DMS53 treated with DMSO at 0.1 percent for 48 hours (cell line): ENCODE measurements around the gene PAPPA2.
A peak's percentile ranks its signal among the peaks of the same experiment; 100 is the strongest.
"Not testable (repeated sequence)": the region's sequence is repeated elsewhere in the genome, so short reads cannot be mapped to it uniquely, and the experiment has no call there.

ENCODE experiments used
- DNase-seq: peaks from one replicate; lab custom pipeline; 2025; ENCODE audit not compliant: unreplicated experiment; lab: John Stamatoyannopoulos, UW

PAPPA2 gene

GRCh38 chr1:176462674-176463378 is at the start of gene PAPPA2:
TSS of gene PAPPA2 (plus strand) at chr1:176463175. CDS start at chr1:176556323, 93,148 bp downstream.
- DNase-seq, result no peak

GRCh38 chr1:176416777-176417176 is 46.2 kb upstream of the PAPPA2 start:
- no peak for DNase-seq

GRCh38 chr1:176419608-176420007 is 43.4 kb upstream of the PAPPA2 start:
- DNase-seq, result not testable (repeated sequence)

- DNase-seq, result no peak
Observed at GRCh38 chr1:176434234-176434633, 28.7 kb upstream of the PAPPA2 start.

GRCh38 chr1:176436251-176436650 is 26.7 kb upstream of the PAPPA2 start:
- no peak for DNase-seq

GRCh38 chr1:176440176-176440575 is 22.8 kb upstream of the PAPPA2 start:
- no peak for DNase-seq

GRCh38 chr1:176444286-176444685 is 18.7 kb upstream of the PAPPA2 start:
- no peak for DNase-seq

GRCh38 chr1:176445402-176445801 is 17.6 kb upstream of the PAPPA2 start:
- DNase-seq, result no peak

- DNase-seq, result no peak
Observed at GRCh38 chr1:176448340-176448739, 14.6 kb upstream of the PAPPA2 start.

GRCh38 chr1:176450526-176450925 is 12.4 kb upstream of the PAPPA2 start:
- DNase-seq, result no peak

- not testable (repeated sequence) for DNase-seq
Observed at GRCh38 chr1:176451741-176452140, 11.2 kb upstream of the PAPPA2 start.

- no peak for DNase-seq
Observed at GRCh38 chr1:176456795-176457194, 6.2 kb upstream of the PAPPA2 start.

- DNase-seq, result no peak
Observed at GRCh38 chr1:176460544-176461336, 2.2 kb upstream of the PAPPA2 start.

- no peak for DNase-seq
Observed at GRCh38 chr1:176461576-176461975, 1.4 kb upstream of the PAPPA2 start.

GRCh38 chr1:176466514-176466913 is 3.5 kb downstream of the PAPPA2 start:
- DNase-seq, result no peak

- DNase-seq, result no peak
Observed at GRCh38 chr1:176469450-176470010, 6.6 kb downstream of the PAPPA2 start.

- peak; percentile 15 for DNase-seq
Observed at GRCh38 chr1:176471338-176472121, 8.6 kb downstream of the PAPPA2 start.

- no peak for DNase-seq
Observed at GRCh38 chr1:176479971-176480370, 17.0 kb downstream of the PAPPA2 start.

GRCh38 chr1:176480750-176481149 is 17.8 kb downstream of the PAPPA2 start:
- DNase-seq, result no peak

- no peak for DNase-seq
Observed at GRCh38 chr1:176485083-176485482, 22.1 kb downstream of the PAPPA2 start.

GRCh38 chr1:176494436-176494835 is 31.5 kb downstream of the PAPPA2 start:
- DNase-seq, result no peak
